GM12878 (cell line): ENCODE measurements around the gene MSI2.

Experiments
- CBX3 ChIP-seq: fragments of 200-600 bp; sonication (generic); IDR thresholded peaks from 2 replicates; pipeline ENCODE4 v1.6.1; 2016; ENCODE audit warnings: low read depth, borderline replicate concordance
- EP300 ChIP-seq, 2 experiments: fragments of 150-350 bp in 1 of 2; IDR thresholded peaks; 2 replicates each; pipeline ENCODE4 v1.6.1; 2011 to 2012; ENCODE audit warnings: low read depth in 2 of 2, low read length in 2 of 2, borderline replicate concordance in 1 of 2, improper control_type of control experiment in 1 of 2, inconsistent platforms in 1 of 2; ENCODE audit not compliant: control insufficient read depth in 1 of 2
- EZH2 ChIP-seq: IDR thresholded peaks from 2 replicates; pipeline ENCODE4 v1.6.1; 2012; ENCODE audit warnings: low read depth, mild to moderate bottlenecking, control low read depth, inconsistent platforms, low read length, borderline replicate concordance; ENCODE audit not compliant: control insufficient read depth
- POLR2A ChIP-seq: IDR thresholded peaks from 2 replicates; pipeline ENCODE4 v1.6.1; 2011; ENCODE audit warnings: low read depth, mild to moderate bottlenecking, low read length
- ZNF24 ChIP-seq: fragments of 450-650 bp; IDR thresholded peaks from 2 replicates; pipeline ENCODE4 v1.6.1; 2017; ENCODE audit warnings: antibody characterized with exemption, mild to moderate bottlenecking
- TF ChIP-seq, protein P1 (sequence below), 3 experiments: IDR thresholded peaks in 2 of 3; conservative IDR thresholded peaks in 1 of 3; 2 replicates each; pipeline ENCODE4 v1.5.1; 2011; ENCODE audit warnings: low read depth in 3 of 3, low read length in 3 of 3, mild to moderate bottlenecking in 3 of 3, control low read depth in 2 of 3, moderate library complexity in 2 of 3, inconsistent platforms in 1 of 3, mixed read lengths in 1 of 3; ENCODE audit not compliant: control insufficient read depth in 2 of 3, insufficient read depth in 1 of 3; ENCODE audit errors: extremely low read depth in 1 of 3
- TF ChIP-seq, protein P2 (sequence below): IDR thresholded peaks from 2 replicates; pipeline ENCODE4 v1.6.1; 2012; ENCODE audit warnings: low read depth, low read length, improper control_type of control experiment

DNA sequence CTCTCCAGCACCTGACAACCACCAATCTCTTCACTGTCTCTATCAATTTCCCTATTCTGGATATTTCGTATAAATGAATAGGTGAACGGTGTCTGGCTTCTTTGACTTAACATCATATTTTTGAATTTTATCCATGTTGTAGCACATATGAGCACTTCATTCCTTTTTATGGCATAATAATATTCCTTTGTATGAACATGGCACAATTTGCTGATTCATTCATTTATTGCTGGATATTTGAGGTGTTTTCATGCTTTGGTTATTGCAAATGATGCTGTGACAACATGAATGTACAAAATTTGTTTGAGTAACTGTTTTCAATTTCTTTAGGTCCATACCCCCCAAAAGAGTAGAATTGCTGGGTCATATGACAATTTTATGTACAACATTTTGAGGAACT is 476.8 kb downstream of the MSI2 start:
- TF ChIP-seq, protein P1, sequence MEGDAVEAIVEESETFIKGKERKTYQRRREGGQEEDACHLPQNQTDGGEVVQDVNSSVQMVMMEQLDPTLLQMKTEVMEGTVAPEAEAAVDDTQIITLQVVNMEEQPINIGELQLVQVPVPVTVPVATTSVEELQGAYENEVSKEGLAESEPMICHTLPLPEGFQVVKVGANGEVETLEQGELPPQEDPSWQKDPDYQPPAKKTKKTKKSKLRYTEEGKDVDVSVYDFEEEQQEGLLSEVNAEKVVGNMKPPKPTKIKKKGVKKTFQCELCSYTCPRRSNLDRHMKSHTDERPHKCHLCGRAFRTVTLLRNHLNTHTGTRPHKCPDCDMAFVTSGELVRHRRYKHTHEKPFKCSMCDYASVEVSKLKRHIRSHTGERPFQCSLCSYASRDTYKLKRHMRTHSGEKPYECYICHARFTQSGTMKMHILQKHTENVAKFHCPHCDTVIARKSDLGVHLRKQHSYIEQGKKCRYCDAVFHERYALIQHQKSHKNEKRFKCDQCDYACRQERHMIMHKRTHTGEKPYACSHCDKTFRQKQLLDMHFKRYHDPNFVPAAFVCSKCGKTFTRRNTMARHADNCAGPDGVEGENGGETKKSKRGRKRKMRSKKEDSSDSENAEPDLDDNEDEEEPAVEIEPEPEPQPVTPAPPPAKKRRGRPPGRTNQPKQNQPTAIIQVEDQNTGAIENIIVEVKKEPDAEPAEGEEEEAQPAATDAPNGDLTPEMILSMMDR (IDR thresholded peaks at IDR 0.05 in 2 of 3, conservative IDR thresholded peaks at IDR 0.05 in 1 of 3; ENCODE audit: control insufficient read depth in 2 of 3, extremely low read depth in 1 of 3, insufficient read depth in 1 of 3, low read depth in 3 of 3, low read length in 3 of 3): no peak
- no peak for TF ChIP-seq POLR2A
- TF ChIP-seq, protein P2, sequence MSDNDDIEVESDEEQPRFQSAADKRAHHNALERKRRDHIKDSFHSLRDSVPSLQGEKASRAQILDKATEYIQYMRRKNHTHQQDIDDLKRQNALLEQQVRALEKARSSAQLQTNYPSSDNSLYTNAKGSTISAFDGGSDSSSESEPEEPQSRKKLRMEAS: no peak
- no peak for TF ChIP-seq ZNF24
- no peak for TF ChIP-seq EZH2
- no peak for TF ChIP-seq CBX3
- TF ChIP-seq EP300 (IDR thresholded peaks at IDR 0.05; ENCODE audit: borderline replicate concordance in 1 of 2, control insufficient read depth in 1 of 2, low read depth in 2 of 2, low read length in 2 of 2): no peak
